SH-SY5Y (cell line): Measurements from ENCODE around the gene PYGO2.

Experiments
- GATA2 ChIP-seq: IDR thresholded peaks from 2 replicates; pipeline ENCODE4 v1.6.1; 2011; ENCODE audit warnings: mild to moderate bottlenecking, low read depth, low read length
- GATA3 ChIP-seq: IDR thresholded peaks from 2 replicates; pipeline ENCODE4 v1.6.1; 2011; ENCODE audit warnings: low read depth, mild to moderate bottlenecking, low read length, moderate library complexity

- peak; percentile 82 for TF ChIP-seq GATA2
- TF ChIP-seq GATA3, result no peak
Observed at GRCh38 chr1:154973344-154974101, 11.9 kb upstream of the PYGO2 start.
